Measurements from ENCODE around the gene CDCA5.

GRCh38 chr11:65102142-65103095, 18.6 kb upstream of the CDCA5 start:
- TF ChIP-seq CTCF (conservative IDR thresholded peaks at IDR 0.05; ENCODE audit: low read depth, low read length): no peak
- no peak for TF ChIP-seq EZH2 (IDR thresholded peaks at IDR 0.05; ENCODE audit: borderline replicate concordance, low read depth, low read length, poor library complexity, severe bottlenecking)
